Putamen (tissue), 1 donor: ENCODE measurements around the gene RAPGEFL1.
"Not testable (repeated sequence)": the region's sequence is repeated elsewhere in the genome, so short reads cannot be mapped to it uniquely, and the experiment has no call there.

Experiments
- DNase-seq: peaks from one replicate; pipeline ENCODE4 v3.0.0-alpha.2; 2016; ENCODE audit warnings: low spot score

RAPGEFL1 gene

DNA sequence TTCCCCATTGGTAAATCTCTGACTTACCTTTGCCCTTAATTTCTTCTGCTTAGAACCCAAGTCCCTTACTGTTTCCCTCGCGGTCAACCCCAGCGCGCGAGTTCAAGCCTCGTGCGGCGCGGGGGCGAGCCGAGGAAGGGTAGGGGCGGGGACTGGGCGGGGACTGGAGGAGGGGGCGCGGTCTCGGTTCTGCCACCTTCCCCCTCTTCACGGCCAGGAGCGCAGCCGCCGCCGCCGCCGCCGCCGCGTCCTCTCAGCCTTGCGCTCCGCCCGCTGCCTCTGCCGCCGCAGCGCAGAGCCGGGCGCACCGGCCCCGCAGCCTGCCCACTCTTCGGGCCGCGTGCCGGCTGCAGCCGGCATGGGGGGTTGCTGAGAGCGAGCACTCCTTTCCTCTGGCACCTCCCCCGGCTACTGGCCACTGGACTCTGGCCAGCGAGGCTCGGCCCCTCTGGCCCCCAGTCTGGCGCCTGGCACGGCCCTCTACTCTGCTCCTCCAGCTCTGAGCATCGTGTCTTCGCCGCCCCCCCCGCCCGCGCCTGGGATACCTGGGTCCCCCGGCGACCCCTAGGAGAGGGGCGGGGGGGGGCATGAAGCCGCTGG, at the start of gene RAPGEFL1:
TSS of gene RAPGEFL1 (plus strand) at position 196 of the 600 bp plus-strand sequence. CDS start at position 588, 392 bp downstream.
- peak; percentile 64 for DNase-seq

GRCh38 chr17:40129498-40129897, 47.8 kb upstream of the RAPGEFL1 start:
- no peak for DNase-seq

DNA sequence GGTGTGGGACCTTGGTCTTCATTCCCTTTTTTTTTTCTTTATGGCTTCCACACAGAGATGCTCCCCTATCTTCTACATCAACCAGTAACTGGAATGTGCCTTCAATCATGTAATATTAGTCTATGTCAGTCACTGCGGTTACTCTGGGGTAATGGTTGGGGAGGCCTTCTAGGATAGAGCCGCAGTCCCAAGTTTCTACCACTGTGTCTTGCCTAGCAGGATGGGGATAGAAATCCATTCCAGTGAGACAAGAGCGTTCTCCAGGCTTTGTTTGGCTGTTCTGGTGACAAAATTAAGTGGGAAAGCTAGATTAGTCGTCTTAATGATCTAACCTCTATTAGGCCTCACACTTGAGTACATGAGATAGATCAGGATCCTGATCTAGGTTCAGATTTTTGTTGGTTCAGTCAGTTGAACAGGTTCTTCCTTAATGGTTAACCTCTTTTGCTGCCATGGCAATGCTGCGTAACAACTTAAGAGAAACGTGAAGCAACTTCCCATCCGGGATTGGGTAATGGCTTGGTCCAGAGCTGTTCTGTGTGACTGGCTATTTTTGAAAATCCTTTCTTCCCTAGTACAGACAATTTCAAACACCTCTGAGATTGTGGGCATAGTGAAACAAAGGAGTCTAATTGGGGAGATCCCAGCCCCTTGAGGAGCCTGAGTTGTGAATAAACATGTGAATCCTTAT, 46.8 kb upstream of the RAPGEFL1 start:
- DNase-seq = no peak

DNA sequence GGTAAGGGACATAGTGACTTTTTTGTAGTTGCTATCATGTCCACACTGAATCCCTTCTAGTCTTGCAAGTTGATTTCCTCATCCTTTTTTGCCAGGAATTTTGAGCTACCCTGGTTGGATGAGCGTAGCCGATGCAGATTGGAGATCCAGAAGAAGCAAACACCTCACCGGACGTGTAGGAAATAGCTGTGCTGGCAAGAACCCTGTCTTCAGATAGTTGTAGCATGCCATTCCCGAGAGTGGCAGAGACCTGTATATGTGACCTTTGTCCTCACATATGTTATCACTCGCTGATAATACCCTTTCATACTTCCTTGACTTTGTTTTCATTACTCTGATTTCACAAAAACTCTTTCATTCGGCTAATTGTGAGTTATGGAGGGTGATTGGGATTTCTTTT, 43.1 kb upstream of the RAPGEFL1 start:
- DNase-seq = no peak

- no peak for DNase-seq
These were observed 41.5 kb upstream of the RAPGEFL1 start for GRCh38 chr17:40135817-40136216.

GRCh38 chr17:40139566-40140058, 37.7 kb upstream of the RAPGEFL1 start:
- DNase-seq = no peak

DNA sequence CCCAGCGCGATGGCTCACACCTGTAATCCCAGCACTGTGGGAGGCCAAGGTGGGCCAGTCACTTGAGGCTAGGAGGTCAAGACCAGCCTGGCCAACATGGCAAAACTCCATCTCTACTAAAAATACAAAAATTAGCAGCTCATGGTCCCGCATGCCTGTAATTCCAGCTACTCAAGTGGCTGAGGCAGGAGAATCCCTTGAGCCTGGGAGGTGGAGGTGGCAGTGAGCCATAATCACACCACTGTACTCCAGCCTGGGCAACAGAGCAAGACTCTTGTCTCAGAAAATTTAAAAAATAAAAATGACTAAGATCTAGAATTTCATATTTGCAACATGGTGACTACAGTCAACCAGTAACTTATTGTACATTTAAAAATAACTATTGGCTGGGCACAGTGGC, 34.1 kb upstream of the RAPGEFL1 start:
- not testable (repeated sequence) for DNase-seq

- DNase-seq = no peak
These were observed 31.8 kb upstream of the RAPGEFL1 start for GRCh38 chr17:40145476-40145875.

DNA sequence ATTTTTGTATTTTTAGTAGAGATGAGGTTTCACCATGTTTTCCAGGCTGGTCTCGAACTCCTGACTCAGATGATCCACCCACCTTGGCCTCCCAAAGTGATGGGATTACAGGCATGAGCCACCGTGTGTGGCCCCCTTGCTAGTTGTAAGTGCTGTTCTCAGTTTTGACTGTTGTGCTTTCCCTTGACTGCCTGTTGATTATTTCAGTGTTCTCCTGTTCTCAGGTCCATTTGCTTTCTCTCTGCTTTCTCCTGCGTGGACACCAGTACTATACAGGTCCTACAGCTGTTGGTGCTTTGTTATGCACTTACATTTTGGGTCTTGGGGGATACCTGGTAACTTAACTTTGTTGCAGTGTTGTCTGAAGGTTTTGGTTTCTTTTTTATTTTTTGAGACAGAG, 28.7 kb upstream of the RAPGEFL1 start:
- no peak for DNase-seq

DNA sequence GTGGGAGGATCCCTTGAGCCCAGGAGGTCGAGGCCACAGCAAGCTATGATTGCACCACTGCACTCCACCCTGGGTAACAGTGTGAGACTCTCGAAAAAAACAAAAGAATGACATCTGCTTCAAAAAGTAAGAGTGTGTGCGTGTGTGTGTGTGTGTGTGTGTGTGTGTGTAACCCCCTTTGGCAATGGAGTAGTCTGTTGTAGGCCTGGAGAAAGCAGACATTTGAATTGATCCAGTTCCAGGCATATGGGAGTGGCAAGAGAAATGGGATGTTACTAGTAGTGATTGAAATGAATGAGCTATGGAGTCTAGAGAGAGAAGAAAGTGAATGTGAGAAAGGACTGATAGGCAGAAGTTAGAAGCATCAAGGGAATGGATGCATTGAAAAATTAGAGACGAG, 27.0 kb upstream of the RAPGEFL1 start:
- DNase-seq = no peak

DNA sequence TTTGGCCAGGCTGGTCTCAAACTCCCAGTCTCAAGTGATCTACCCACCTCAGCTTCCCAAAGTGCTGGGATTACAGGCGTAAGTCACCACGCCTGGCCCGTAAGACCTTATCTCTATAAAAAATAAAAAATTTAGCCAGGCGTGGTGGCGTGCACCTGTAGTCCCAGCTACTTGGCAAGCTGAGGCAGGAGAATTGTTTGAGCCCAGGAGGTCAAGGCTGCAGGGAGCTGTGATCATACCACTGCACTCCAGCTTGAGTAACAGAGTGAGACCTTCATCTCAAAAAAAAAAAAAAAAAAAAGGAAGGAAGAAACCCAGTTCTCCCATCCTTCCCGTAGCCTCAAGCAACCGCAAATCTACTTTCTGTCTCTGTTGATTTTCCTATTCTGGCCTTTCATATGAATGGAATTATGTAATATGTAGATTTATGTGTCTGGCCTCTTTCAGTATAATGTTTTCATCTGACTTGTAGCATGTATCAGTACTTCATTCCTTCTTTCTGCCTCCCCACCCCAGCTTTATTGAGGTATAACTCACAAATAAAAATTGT, 25.8 kb upstream of the RAPGEFL1 start:
- no peak for DNase-seq

GRCh38 chr17:40153603-40154236, 23.6 kb upstream of the RAPGEFL1 start:
- no peak for DNase-seq

DNA sequence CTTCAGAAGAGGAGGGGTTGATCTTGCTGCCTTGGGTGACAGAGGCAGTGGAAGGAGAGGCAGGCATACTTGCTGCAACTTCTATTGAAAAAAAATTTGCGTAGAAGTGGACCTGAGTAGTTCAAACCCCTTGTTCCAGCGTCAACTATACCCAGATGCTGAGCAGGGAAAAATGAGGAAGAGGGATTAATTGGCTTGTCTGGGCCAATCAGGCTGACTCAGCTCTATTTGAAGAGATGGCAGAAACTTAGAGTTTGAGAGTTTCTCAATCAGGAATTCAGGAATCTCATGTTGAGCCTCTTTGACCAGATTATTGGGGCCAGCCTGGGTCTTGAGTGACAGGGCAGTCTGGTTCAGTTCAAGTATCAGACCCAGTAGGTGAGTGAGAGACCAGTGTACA, 19.3 kb upstream of the RAPGEFL1 start:
- DNase-seq = no peak

GRCh38 chr17:40158438-40159013, 18.7 kb upstream of the RAPGEFL1 start:
- no peak for DNase-seq

DNA sequence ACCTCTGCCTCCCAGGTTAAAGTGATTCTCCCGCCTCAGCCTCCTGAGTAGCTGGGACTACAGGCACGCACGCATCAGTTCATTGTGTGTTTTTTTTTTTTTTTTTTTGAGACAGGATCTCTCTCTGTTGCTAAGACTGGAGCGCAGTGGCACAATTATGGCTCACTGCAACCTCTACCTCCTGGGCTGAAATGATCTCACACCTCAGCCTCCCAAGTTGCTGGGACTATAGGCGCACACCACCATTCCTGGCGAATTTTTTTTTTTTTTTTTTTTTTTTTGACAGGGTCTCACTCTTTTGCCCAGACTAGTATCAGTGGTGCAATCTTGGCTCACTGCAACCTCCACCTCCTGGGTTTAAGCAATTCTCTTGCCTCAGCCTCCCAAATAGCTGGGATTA, 17.8 kb upstream of the RAPGEFL1 start:
- no peak for DNase-seq

- no peak for DNase-seq
These were observed 9.5 kb upstream of the RAPGEFL1 start for GRCh38 chr17:40167685-40168261.

DNA sequence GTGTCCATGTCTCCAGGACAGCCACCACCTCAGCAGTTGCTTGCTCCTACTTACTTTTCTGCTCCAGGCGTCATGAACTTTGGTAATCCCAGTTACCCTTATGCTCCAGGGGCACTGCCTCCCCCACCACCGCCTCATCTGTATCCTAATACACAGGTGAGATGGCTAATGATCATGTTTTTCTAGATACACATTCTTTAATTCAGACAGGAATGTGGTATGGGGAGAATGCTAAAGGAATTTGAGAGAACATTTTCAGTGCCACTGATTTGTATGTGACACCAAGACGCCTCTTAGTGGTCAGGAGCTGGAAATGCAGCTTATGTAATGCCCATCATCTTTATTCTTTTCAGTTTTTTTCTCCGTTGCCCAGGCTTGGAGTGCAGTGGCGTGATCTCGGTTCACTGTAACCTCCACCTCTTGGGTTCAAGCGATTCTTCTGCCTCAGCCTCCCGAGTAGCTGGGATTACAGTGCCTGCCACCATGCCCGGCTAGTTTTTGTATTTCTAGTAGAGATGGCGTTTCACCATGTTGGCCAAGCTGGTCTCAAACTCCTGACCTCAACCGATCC, 8.9 kb upstream of the RAPGEFL1 start:
- DNase-seq = peak; percentile 58

- no peak for DNase-seq
These were observed 6.9 kb upstream of the RAPGEFL1 start for GRCh38 chr17:40170325-40170724.

GRCh38 chr17:40171750-40172149, 5.5 kb upstream of the RAPGEFL1 start:
- DNase-seq = no peak

DNA sequence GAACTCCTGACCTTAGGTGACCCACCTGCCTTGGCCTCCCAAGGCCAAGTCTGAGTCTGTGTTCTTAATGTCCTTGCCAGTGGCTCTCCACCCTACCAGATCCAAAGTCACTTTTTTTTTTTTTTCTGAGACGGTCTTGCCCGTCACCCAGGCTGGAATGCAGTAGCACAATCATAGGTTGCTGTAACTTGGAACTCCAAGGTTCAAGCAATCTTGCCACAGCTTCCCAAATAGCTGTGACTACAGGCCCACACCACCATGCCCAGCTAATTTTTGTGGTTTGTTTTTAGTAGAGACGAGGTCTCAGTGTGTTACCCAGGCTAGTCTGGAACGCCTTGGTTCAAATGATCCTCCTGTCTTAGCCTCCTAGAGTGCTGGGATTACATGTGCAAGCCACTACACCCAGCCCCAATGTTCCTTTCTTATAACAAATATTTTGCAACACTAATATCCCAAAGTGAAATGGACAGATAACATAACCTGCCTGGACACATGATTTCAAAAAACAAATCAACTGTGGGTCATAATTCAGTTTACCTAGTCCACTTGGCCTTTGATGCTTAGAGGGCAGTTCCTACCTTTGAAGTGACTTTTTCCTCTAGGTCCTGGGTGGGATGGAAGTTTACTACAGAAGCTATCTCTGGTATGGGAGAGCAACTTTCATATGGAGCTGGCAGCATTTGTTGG, 4.0 kb upstream of the RAPGEFL1 start:
- DNase-seq = no peak

DNA sequence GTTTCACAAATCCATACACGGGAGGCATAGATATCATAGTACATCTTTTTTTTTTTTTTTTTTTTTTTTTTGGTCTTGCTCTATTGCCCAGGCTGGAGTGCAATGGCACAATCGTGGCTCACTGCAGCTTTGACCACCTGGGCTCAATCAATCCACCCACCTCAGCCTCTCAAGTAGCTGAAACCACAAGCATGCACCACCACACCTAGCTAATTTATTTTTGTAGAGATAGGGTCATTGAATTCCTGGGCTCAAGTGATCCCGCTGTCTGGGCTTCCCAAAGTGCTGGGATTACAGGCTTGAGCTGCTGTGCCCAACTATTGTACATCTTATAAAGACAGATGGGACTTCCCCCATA, 3.5 kb upstream of the RAPGEFL1 start:
- DNase-seq = no peak
